Left lung (tissue), 10 donors: ENCODE data around the gene RAPGEF1. TPM values are rescaled to one million over a fixed set of nuclear protein-coding genes. Genes with fewer than 3 reads are reported as not detected.

ENCODE experiments used
- ATAC-seq: fragments of 200-7000 bp; cut with Tn5 transposase; one replicate; pipeline ENCODE4 v1.9.1; 2020; ENCODE audit warnings: moderate library complexity
- DNase-seq, 4 donors: peaks; one replicate each; pipeline ENCODE4 v3.0.0-alpha.2; 2013 to 2020
- H3K27ac ChIP-seq, 2 donors: fragments of 200-600 bp; sonication (generic) in 1 of 2; one replicate each; pipeline versions ENCODE4 v1.5.0 to v1.8.0; 2020 to 2021
- H3K27me3 ChIP-seq, 2 donors: fragments of 200-600 bp; sonication (generic) in 1 of 2; one replicate each; pipeline versions ENCODE4 v1.5.0 to v1.8.0; 2020 to 2021
- H3K36me3 ChIP-seq, 2 donors: fragments of 200-600 bp; sonication (generic) in 1 of 2; one replicate each; pipeline versions ENCODE4 v1.5.0 to v1.8.0; 2020 to 2021
- H3K4me1 ChIP-seq, 2 donors: fragments of 200-600 bp; one replicate each; pipeline ENCODE4 v1.8.0; 2021
- H3K4me3 ChIP-seq, 2 donors: fragments of 200-600 bp; sonication (generic) in 1 of 2; one replicate each; pipeline versions ENCODE4 v1.5.0 to v1.8.0; 2020 to 2021; ENCODE audit warnings: mild to moderate bottlenecking in 1 of 2
- H3K9me3 ChIP-seq, 2 donors: fragments of 200-600 bp; sonication (generic) in 1 of 2; one replicate each; pipeline versions ENCODE4 v1.5.0 to v1.8.0; 2020 to 2021
- CTCF ChIP-seq, 2 donors: fragments of 200-600 bp; sonication (generic) in 1 of 2; IDR thresholded peaks; one replicate each; pipeline versions ENCODE4 v1.5.0 to v1.8.0; 2021; ENCODE audit warnings: antibody characterized with exemption in 2 of 2
- intact Hi-C, 2 donors: fragments of 100-400 bp; cut with DNase I; formaldehyde crosslinking; loops; one replicate each; pipeline versions ENCODE4 v1.11.2 to v1.14.2; 2022
- polyA plus RNA-seq, 6 donors: library from polyadenylated mRNA; unstranded; fragments of 120-200 nt; gene quantifications; one replicate each; pipeline ENCODE4 v1.2.1, GENCODE V29; 2013; ENCODE audit not compliant: insufficient read length in 6 of 6
- total RNA-seq, 2 donors: library from RNA; stranded (reverse); fragmentation: NEBNext Ultra II Directional; extraction: Animal tissue kit (Norgen Biotek cat#: 25700); gene quantifications; one replicate each; pipeline ENCODE4 v1.2.1, GENCODE V29; 2021
- donor health status: DM: no; HTN: yes; CAD: no.
- donor health status: DM: no; HTN: no; CAD: no.

The RAPGEF1 gene
- total and polyA plus RNA-seq, 8 donors, result 37.5 to 112 (median 45.6) TPM

GRCh38 chr9:131772940-131773339 is 33.1 kb upstream of the RAPGEF1 start:
- intact Hi-C loops, result no loop called here
- no peak for TF ChIP-seq CTCF (IDR thresholded peaks at IDR 0.05)
- H3K36me3 ChIP-seq, result no peaks in the 10 kb centered on the region
- peaks cover 0 to 40% of the 10 kb centered on the region in 2 donors for H3K27me3 ChIP-seq
- H3K4me3 ChIP-seq, result no peak overlapping the region
- no peaks in the 10 kb centered on the region for H3K9me3 ChIP-seq
- DNase-seq (no peak), ATAC-seq (no peak)
- H3K4me1 ChIP-seq, result no peaks in the 10 kb centered on the region
- H3K27ac ChIP-seq, result no peak overlapping the region

GRCh38 chr9:131771646-131772045 is 31.8 kb upstream of the RAPGEF1 start:
- Histone ChIP-seq H3K4me1 (no peaks in the 10 kb centered on the region), H3K9me3 (no peaks in the 10 kb centered on the region), H3K4me3 (no peak overlapping the region), H3K27ac (no peak overlapping the region), H3K27me3 (peaks cover 0 to 41% of the 10 kb centered on the region in 2 donors), H3K36me3 (no peaks in the 10 kb centered on the region)
- no peak for TF ChIP-seq CTCF (IDR thresholded peaks at IDR 0.05)
- ATAC-seq (no peak), DNase-seq (no peak)
- intact Hi-C loops, result no loop called here

GRCh38 chr9:131769361-131769760 is 29.5 kb upstream of the RAPGEF1 start:
- Histone ChIP-seq H3K36me3 (no peaks in the 10 kb centered on the region), H3K27ac (no peak overlapping the region), H3K27me3 (peaks cover 0 to 51% of the 10 kb centered on the region in 2 donors), H3K4me3 (no peak overlapping the region), H3K9me3 (no peaks in the 10 kb centered on the region), H3K4me1 (no peaks in the 10 kb centered on the region)
- TF ChIP-seq CTCF (IDR thresholded peaks at IDR 0.05), result no peak
- ATAC-seq (no peak), DNase-seq (no peak)
- intact Hi-C loops, result loop anchor here in 1 of 2 donors (5.0 kb wide), 1 partner anchor 468 kb away; no protein-coding TSS in a partner anchor

GRCh38 chr9:131764568-131764967 is 24.7 kb upstream of the RAPGEF1 start:
- H3K36me3 ChIP-seq, result no peaks in the 10 kb centered on the region
- TF ChIP-seq CTCF (IDR thresholded peaks at IDR 0.05), result no peak
- no peak for DNase-seq
- intact Hi-C loops, result no loop called here
- H3K27me3 ChIP-seq, result peaks cover 0 to 24% of the 10 kb centered on the region in 2 donors
- H3K4me1 ChIP-seq, result peaks cover 4 to 8% of the 10 kb centered on the region in 2 donors
- no peak for ATAC-seq
- no peak overlapping the region for H3K27ac ChIP-seq
- no peaks in the 10 kb centered on the region for H3K9me3 ChIP-seq
- no peak overlapping the region for H3K4me3 ChIP-seq

GRCh38 chr9:131762356-131762932 is 22.6 kb upstream of the RAPGEF1 start:
- TF ChIP-seq CTCF (IDR thresholded peaks at IDR 0.05), result peak; percentile 90 to 97
- Histone ChIP-seq H3K4me1 (peaks cover 4 to 8% of the 10 kb centered on the region in 2 donors), H3K4me3 (no peak overlapping the region), H3K9me3 (no peaks in the 10 kb centered on the region), H3K36me3 (no peaks in the 10 kb centered on the region), H3K27ac (no peak overlapping the region), H3K27me3 (peaks cover 0 to 40% of the 10 kb centered on the region in 2 donors)
- ATAC-seq (peak; percentile 99), DNase-seq (peak; percentile 62 to 96 (median 69))
- intact Hi-C loops, result no loop called here
